Stimulated activated CD8-positive, alpha-beta memory T cell treated with anti-CD3 and anti-CD28 coated beads, Interleukin-15, amount 100 ng/mL, for 24 hours (primary cell): ENCODE measurements around the gene APC.
"Not testable (repeated sequence)": the region's sequence is repeated elsewhere in the genome, so short reads cannot be mapped to it uniquely, and the experiment has no call there.

Experiments
- DNase-seq: peaks from one replicate; pipeline ENCODE4 v3.0.0-alpha.2; 2020; ENCODE audit warnings: low read depth

The APC gene

GRCh38 chr5:112716895-112717294, 20.8 kb upstream of the APC start:
- DNase-seq, result not testable (repeated sequence)

GRCh38 chr5:112717506-112718082, 20.1 kb upstream of the APC start:
- no peak for DNase-seq

- DNase-seq, result no peak
These were observed 19.3 kb upstream of the APC start for GRCh38 chr5:112718344-112718743.

- no peak for DNase-seq
These were observed 17.1 kb upstream of the APC start for GRCh38 chr5:112720576-112720975.

GRCh38 chr5:112724901-112725300, 12.8 kb upstream of the APC start:
- DNase-seq, result no peak

- DNase-seq, result no peak
These were observed 8.1 kb upstream of the APC start for GRCh38 chr5:112729630-112730029.

- no peak for DNase-seq
These were observed 5.6 kb upstream of the APC start for GRCh38 chr5:112732131-112732530.

- DNase-seq, result no peak
These were observed 4.1 kb upstream of the APC start for GRCh38 chr5:112733586-112733985.

GRCh38 chr5:112734597-112734996, 3.1 kb upstream of the APC start:
- no peak for DNase-seq

GRCh38 chr5:112735702-112736101, 2.0 kb upstream of the APC start:
- no peak for DNase-seq

GRCh38 chr5:112737070-112737462, 619 bp upstream of the APC start:
- DNase-seq, result no peak

GRCh38 chr5:112738191-112738560, 491 bp downstream of the APC start:
- no peak for DNase-seq

GRCh38 chr5:112742424-112742823, 4.7 kb downstream of the APC start:
- no peak for DNase-seq

- DNase-seq, result no peak
These were observed 5.9 kb downstream of the APC start for GRCh38 chr5:112743631-112744030.

GRCh38 chr5:112752335-112752734, 14.7 kb downstream of the APC start:
- DNase-seq, result no peak

GRCh38 chr5:112755703-112756102, 18.0 kb downstream of the APC start:
- DNase-seq, result no peak

- DNase-seq, result no peak
These were observed 20.0 kb downstream of the APC start for GRCh38 chr5:112757468-112758208.

GRCh38 chr5:112758676-112759075, 21.0 kb downstream of the APC start:
- no peak for DNase-seq

- DNase-seq, result no peak
These were observed 24.6 kb downstream of the APC start for GRCh38 chr5:112762113-112762810.

- no peak for DNase-seq
These were observed 25.5 kb downstream of the APC start for GRCh38 chr5:112763165-112763564.

GRCh38 chr5:112772124-112772523, 34.4 kb downstream of the APC start:
- DNase-seq, result no peak

- no peak for DNase-seq
These were observed 38.7 kb downstream of the APC start for GRCh38 chr5:112776301-112776856.

GRCh38 chr5:112779531-112779930, 41.8 kb downstream of the APC start:
- no peak for DNase-seq
